Measurements from ENCODE around the gene TIGAR. TPM values are rescaled to one million over a fixed set of nuclear protein-coding genes. Genes with fewer than 3 reads are reported as not detected.

TIGAR gene
- polyA plus RNA-seq, 1 donor from 2014 or later: 10.0 TPM

DNA sequence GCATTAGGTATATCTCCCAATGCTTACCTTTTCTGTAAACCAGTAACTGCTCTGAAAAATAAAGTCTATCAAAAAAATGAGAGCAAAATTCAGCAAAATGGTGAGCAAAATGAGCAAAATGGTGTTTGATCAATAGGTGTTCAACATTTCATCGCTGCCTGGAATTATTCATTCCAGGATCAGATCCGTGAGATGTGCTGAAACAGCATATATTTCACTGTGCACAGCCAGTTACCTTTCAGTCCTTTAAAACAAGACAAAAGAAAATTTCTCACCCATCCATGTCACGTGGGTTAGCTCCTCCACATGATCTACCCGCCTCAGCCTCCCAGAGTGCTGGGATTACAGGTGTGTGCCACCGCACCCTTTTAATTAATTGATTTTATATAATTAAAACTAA is 66.6 kb downstream of the TIGAR start:
- Histone ChIP-seq H2AFZ (ENCODE audit: low read depth, low read length) (no peak overlapping the region), H3K36me3 (ENCODE audit: insufficient read depth, low read length) (no peaks in the 10 kb centered on the region), H3K27ac (ENCODE audit: low read length) (no peak overlapping the region), H4K20me1 (ENCODE audit: insufficient read depth) (no peaks in the 10 kb centered on the region), H3F3A (ENCODE audit: insufficient read depth, low read length, poor library complexity, severe bottlenecking) (no peaks in the 10 kb centered on the region), H3K9ac (ENCODE audit: low read length) (no peak overlapping the region), H3K9me3 (ENCODE audit: low read length) (no peaks in the 10 kb centered on the region), H3K9me2 (ENCODE audit: insufficient read depth, low read length) (no peaks in the 10 kb centered on the region), H3K4me2 (ENCODE audit: low read length) (no peak overlapping the region), H3K27me3 (ENCODE audit: insufficient read depth, low read depth, low read length) (no peaks in the 10 kb centered on the region), H3K4me3 (ENCODE audit: low read length) (no peak overlapping the region), H3K79me2 (replicated peaks; ENCODE audit: insufficient read depth, low read length) (no peaks in the 10 kb centered on the region)
- TF ChIP-seq POLR2AphosphoS5 (IDR thresholded peaks at IDR 0.05) (no peak), MXI1 (conservative IDR thresholded peaks at IDR 0.05; ENCODE audit: poor library complexity, severe bottlenecking) (no peak), EP300 (conservative IDR thresholded peaks at IDR 0.05; ENCODE audit: poor library complexity, severe bottlenecking) (no peak), RAD21 (conservative IDR thresholded peaks at IDR 0.05) (no peak), SMC3 (conservative IDR thresholded peaks at IDR 0.05; ENCODE audit: poor library complexity) (no peak), EZH2 (IDR thresholded peaks at IDR 0.05; ENCODE audit: borderline replicate concordance, insufficient read depth, low read length, poor library complexity, severe bottlenecking) (no peak), TAF1 (IDR thresholded peaks at IDR 0.05; ENCODE audit: low read depth) (no peak)
- TF ChIP-seq, protein P1, sequence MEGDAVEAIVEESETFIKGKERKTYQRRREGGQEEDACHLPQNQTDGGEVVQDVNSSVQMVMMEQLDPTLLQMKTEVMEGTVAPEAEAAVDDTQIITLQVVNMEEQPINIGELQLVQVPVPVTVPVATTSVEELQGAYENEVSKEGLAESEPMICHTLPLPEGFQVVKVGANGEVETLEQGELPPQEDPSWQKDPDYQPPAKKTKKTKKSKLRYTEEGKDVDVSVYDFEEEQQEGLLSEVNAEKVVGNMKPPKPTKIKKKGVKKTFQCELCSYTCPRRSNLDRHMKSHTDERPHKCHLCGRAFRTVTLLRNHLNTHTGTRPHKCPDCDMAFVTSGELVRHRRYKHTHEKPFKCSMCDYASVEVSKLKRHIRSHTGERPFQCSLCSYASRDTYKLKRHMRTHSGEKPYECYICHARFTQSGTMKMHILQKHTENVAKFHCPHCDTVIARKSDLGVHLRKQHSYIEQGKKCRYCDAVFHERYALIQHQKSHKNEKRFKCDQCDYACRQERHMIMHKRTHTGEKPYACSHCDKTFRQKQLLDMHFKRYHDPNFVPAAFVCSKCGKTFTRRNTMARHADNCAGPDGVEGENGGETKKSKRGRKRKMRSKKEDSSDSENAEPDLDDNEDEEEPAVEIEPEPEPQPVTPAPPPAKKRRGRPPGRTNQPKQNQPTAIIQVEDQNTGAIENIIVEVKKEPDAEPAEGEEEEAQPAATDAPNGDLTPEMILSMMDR (IDR thresholded peaks at IDR 0.05; ENCODE audit: poor library complexity, severe bottlenecking): no peak
- TF ChIP-seq, protein P2, sequence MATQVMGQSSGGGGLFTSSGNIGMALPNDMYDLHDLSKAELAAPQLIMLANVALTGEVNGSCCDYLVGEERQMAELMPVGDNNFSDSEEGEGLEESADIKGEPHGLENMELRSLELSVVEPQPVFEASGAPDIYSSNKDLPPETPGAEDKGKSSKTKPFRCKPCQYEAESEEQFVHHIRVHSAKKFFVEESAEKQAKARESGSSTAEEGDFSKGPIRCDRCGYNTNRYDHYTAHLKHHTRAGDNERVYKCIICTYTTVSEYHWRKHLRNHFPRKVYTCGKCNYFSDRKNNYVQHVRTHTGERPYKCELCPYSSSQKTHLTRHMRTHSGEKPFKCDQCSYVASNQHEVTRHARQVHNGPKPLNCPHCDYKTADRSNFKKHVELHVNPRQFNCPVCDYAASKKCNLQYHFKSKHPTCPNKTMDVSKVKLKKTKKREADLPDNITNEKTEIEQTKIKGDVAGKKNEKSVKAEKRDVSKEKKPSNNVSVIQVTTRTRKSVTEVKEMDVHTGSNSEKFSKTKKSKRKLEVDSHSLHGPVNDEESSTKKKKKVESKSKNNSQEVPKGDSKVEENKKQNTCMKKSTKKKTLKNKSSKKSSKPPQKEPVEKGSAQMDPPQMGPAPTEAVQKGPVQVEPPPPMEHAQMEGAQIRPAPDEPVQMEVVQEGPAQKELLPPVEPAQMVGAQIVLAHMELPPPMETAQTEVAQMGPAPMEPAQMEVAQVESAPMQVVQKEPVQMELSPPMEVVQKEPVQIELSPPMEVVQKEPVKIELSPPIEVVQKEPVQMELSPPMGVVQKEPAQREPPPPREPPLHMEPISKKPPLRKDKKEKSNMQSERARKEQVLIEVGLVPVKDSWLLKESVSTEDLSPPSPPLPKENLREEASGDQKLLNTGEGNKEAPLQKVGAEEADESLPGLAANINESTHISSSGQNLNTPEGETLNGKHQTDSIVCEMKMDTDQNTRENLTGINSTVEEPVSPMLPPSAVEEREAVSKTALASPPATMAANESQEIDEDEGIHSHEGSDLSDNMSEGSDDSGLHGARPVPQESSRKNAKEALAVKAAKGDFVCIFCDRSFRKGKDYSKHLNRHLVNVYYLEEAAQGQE (IDR thresholded peaks at IDR 0.05; ENCODE audit: borderline replicate concordance): no peak

DNA sequence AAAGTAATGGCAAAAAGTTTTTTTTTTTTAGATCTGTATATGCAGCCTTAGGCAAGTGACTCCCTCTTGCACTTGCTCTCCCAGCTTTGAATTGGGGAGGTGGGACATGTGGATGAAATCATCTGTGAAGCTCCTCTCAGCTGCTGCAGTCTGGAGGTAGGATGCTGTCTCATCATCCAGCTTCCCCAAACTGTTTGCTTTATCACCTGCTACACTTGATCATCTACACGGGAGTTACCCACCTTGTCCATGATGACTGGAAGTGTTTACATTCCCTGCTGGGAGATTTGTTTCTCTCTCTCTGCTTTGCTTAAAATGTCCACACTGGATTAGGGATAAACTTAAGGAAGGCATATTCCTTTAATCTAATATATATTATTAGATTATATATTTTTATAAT is 67.0 kb downstream of the TIGAR start:
- no peak overlapping the region for H3K4me3 ChIP-seq (ENCODE audit: low read length)
- no peaks in the 10 kb centered on the region for H3K36me3 ChIP-seq (ENCODE audit: insufficient read depth, low read length)
- TF ChIP-seq SMC3 (conservative IDR thresholded peaks at IDR 0.05; ENCODE audit: poor library complexity): no peak
- TF ChIP-seq MXI1 (conservative IDR thresholded peaks at IDR 0.05; ENCODE audit: poor library complexity, severe bottlenecking): no peak
- no peak for TF ChIP-seq TAF1 (IDR thresholded peaks at IDR 0.05; ENCODE audit: low read depth)
- no peak for TF ChIP-seq POLR2AphosphoS5 (IDR thresholded peaks at IDR 0.05)
- no peak for TF ChIP-seq EZH2 (IDR thresholded peaks at IDR 0.05; ENCODE audit: borderline replicate concordance, insufficient read depth, low read length, poor library complexity, severe bottlenecking)
- TF ChIP-seq EP300 (conservative IDR thresholded peaks at IDR 0.05; ENCODE audit: poor library complexity, severe bottlenecking): no peak
- no peaks in the 10 kb centered on the region for H3K9me2 ChIP-seq (ENCODE audit: insufficient read depth, low read length)
- H3K27ac ChIP-seq (ENCODE audit: low read length): no peak overlapping the region
- no peak overlapping the region for H3K9ac ChIP-seq (ENCODE audit: low read length)
- H3K79me2 ChIP-seq (replicated peaks; ENCODE audit: insufficient read depth, low read length): no peaks in the 10 kb centered on the region
- H4K20me1 ChIP-seq (ENCODE audit: insufficient read depth): no peaks in the 10 kb centered on the region
- no peak overlapping the region for H2AFZ ChIP-seq (ENCODE audit: low read depth, low read length)
- H3K4me2 ChIP-seq (ENCODE audit: low read length): no peak overlapping the region
- H3F3A ChIP-seq (ENCODE audit: insufficient read depth, low read length, poor library complexity, severe bottlenecking): no peaks in the 10 kb centered on the region
- no peaks in the 10 kb centered on the region for H3K27me3 ChIP-seq (ENCODE audit: insufficient read depth, low read depth, low read length)
- no peaks in the 10 kb centered on the region for H3K9me3 ChIP-seq (ENCODE audit: low read length)
